Natural killer cell (primary cell): ENCODE results near the gene RCL1. TPM values are rescaled to one million over a fixed set of nuclear protein-coding genes. Genes with fewer than 3 reads are reported as not detected.
A peak's percentile ranks its signal among the peaks of the same experiment; 100 is the strongest.

Source experiments
- ATAC-seq, 3 donors: fragments of 150-1000 bp in 2 of 3; fragments of 200-7000 bp in 1 of 3; cut with Tn5 transposase; 1 replicate in 1 of 3; 2 replicates in 2 of 3; pipeline ENCODE4 v1.10.0; 2021; ENCODE audit warnings: mild to moderate bottlenecking in 2 of 3, moderate library complexity in 2 of 3
- DNase-seq, 2 donors: peaks; one replicate each; pipeline versions ENCODE4 v3.0.0 to v3.0.0-alpha.2; 2013 to 2021; ENCODE audit warnings: mixed read lengths in 1 of 2
- H3K27ac ChIP-seq: one replicate; pipeline ENCODE4 v1.5.1; 2013; ENCODE audit warnings: mild to moderate bottlenecking, low read length
- H3K27me3 ChIP-seq: one replicate; pipeline ENCODE4 v1.6.1; 2013; ENCODE audit warnings: low read length; ENCODE audit not compliant: control insufficient read depth, insufficient read depth
- H3K36me3 ChIP-seq: one replicate; pipeline ENCODE4 v1.6.1; 2013; ENCODE audit warnings: low read length; ENCODE audit not compliant: control insufficient read depth, insufficient read depth
- H3K4me1 ChIP-seq: one replicate; pipeline ENCODE4 v1.6.1; 2013; ENCODE audit warnings: low read length; ENCODE audit not compliant: control insufficient read depth, insufficient read depth
- H3K4me3 ChIP-seq: one replicate; pipeline ENCODE4 v1.5.1; 2013; ENCODE audit warnings: low read length
- H3K9me3 ChIP-seq: one replicate; pipeline ENCODE4 v1.6.1; 2013; ENCODE audit warnings: low read length; ENCODE audit not compliant: control insufficient read depth, insufficient read depth
- H3K27ac Mint-ChIP-seq, 2 donors: one replicate each; pipeline ENCODE4 v1.8.0; 2022; ENCODE audit warnings: mild to moderate bottlenecking in 2 of 2, mixed read lengths in 2 of 2, moderate library complexity in 1 of 2
- H3K27me3 Mint-ChIP-seq, 2 donors: one replicate each; pipeline ENCODE4 v1.8.0; 2022; ENCODE audit warnings: low read depth in 2 of 2, mixed read lengths in 2 of 2
- H3K36me3 Mint-ChIP-seq: one replicate; pipeline ENCODE4 v1.8.0; 2022; ENCODE audit warnings: mixed read lengths
- H3K4me1 Mint-ChIP-seq, 2 donors: one replicate each; pipeline ENCODE4 v1.8.0; 2022; ENCODE audit warnings: mixed read lengths in 2 of 2
- H3K4me3 Mint-ChIP-seq: one replicate; pipeline ENCODE4 v1.8.0; 2022; ENCODE audit warnings: mild to moderate bottlenecking, moderate library complexity, mixed read lengths
- H3K9me3 Mint-ChIP-seq, 2 donors: one replicate each; pipeline ENCODE4 v1.8.0; 2022; ENCODE audit warnings: mixed read lengths in 2 of 2
- CTCF ChIP-seq: fragments of 200-600 bp; IDR thresholded peaks from one replicate; pipeline ENCODE4 v1.8.0; 2022; ENCODE audit warnings: antibody characterized with exemption
- WGBS: methylation state at CpG from one replicate; pipeline ENCODE4 v1.1.7; 2013; ENCODE audit warnings: missing lambda C conversion rate; ENCODE audit not compliant: insufficient coverage; 5-methylcytosine and 5-hydroxymethylcytosine counted together
- intact Hi-C: fragments of 100-400 bp; cut with micrococcal nuclease; formaldehyde crosslinking; loops from one replicate; pipeline ENCODE4 v1.14.2; 2022
- total RNA-seq, 4 donors: library from RNA; stranded (reverse); fragments of 120-200 nt in 1 of 4; gene quantifications; one replicate each; pipeline versions ENCODE4 v1.2.3 to v1.2.4, GENCODE V29; 2013 to 2022

Gene RCL1
- total RNA-seq, 3 donors from 2014 or later (not counting 1 experiment from before 2014, with no cell fraction given), result 18.1 to 26.3 (median 23.0) TPM

GRCh38 chr9:4849369-4849768 lies 56.6 kb downstream of the RCL1 start:
- H3K4me3 ChIP-seq, result no peak overlapping the region
- H3K36me3 ChIP-seq, result peaks cover 10% of the 10 kb centered on the region
- no peak for DNase-seq
- H3K27ac ChIP-seq, result no peak overlapping the region
- no peak overlapping the region for H3K4me3 Mint-ChIP-seq
- H3K9me3 ChIP-seq, result no peaks in the 10 kb centered on the region
- no peak for TF ChIP-seq CTCF
- no peaks in the 10 kb centered on the region for H3K27me3 ChIP-seq
- WGBS, result 98% methylated on average over 5 of the region's 5 CpGs
- H3K27ac Mint-ChIP-seq, result no peak overlapping the region
- intact Hi-C loops, result no loop called here
- no peaks in the 10 kb centered on the region for H3K9me3 Mint-ChIP-seq
- ATAC-seq, result no peak
- H3K27me3 Mint-ChIP-seq, result no peaks in the 10 kb centered on the region
- peaks cover 14% of the 10 kb centered on the region for H3K4me1 ChIP-seq
- peaks cover 10% of the 10 kb centered on the region for H3K36me3 Mint-ChIP-seq
- H3K4me1 Mint-ChIP-seq, result peaks cover 6 to 17% of the 10 kb centered on the region in 2 donors

- peak overlapping the region; percentile 2 for H3K27ac ChIP-seq
- intact Hi-C loops, result loop anchor here (2.0 to 5.0 kb wide), 2 partner anchors 53 to 134 kb away; partner anchors contain the start of gene JAK2
- peaks cover 16% of the 10 kb centered on the region for H3K4me1 ChIP-seq
- no peaks in the 10 kb centered on the region for H3K27me3 ChIP-seq
- WGBS, result 67% methylated on average over 9 of the region's 9 CpGs
- H3K36me3 ChIP-seq, result peaks cover 3% of the 10 kb centered on the region
- Mint-ChIP-seq H3K36me3 (no peaks in the 10 kb centered on the region), H3K4me1 (peaks cover 14 to 26% of the 10 kb centered on the region in 2 donors), H3K4me3 (peak overlapping the region; percentile 82), H3K9me3 (no peaks in the 10 kb centered on the region), H3K27me3 (no peaks in the 10 kb centered on the region), H3K27ac (peak overlapping the region in 1 of 2 donors; percentile 61)
- no peak overlapping the region for H3K4me3 ChIP-seq
- peak; percentile 65 to 78 (median 75) for ATAC-seq
- no peak for TF ChIP-seq CTCF
- no peaks in the 10 kb centered on the region for H3K9me3 ChIP-seq
- peak in 1 of 2 donors; percentile 29 for DNase-seq
Observed at GRCh38 chr9:4850603-4851310, 58.0 kb downstream of the RCL1 start.

- no peak for TF ChIP-seq CTCF
- Histone ChIP-seq H3K27me3 (no peaks in the 10 kb centered on the region), H3K27ac (no peak overlapping the region), H3K36me3 (peaks cover 3% of the 10 kb centered on the region), H3K4me3 (no peak overlapping the region), H3K4me1 (peaks cover 16% of the 10 kb centered on the region), H3K9me3 (no peaks in the 10 kb centered on the region)
- 97% methylated on average over 6 of the region's 6 CpGs for WGBS
- H3K4me3 Mint-ChIP-seq, result no peak overlapping the region
- H3K27me3 Mint-ChIP-seq, result no peaks in the 10 kb centered on the region
- H3K36me3 Mint-ChIP-seq, result no peaks in the 10 kb centered on the region
- DNase-seq (no peak), ATAC-seq (no peak)
- peaks cover 20 to 40% of the 10 kb centered on the region in 2 donors for H3K4me1 Mint-ChIP-seq
- H3K9me3 Mint-ChIP-seq, result no peaks in the 10 kb centered on the region
- intact Hi-C loops, result loop anchor here (5.0 kb wide), 1 partner anchor 55 kb away; no protein-coding TSS in a partner anchor
- no peak overlapping the region for H3K27ac Mint-ChIP-seq
Observed at GRCh38 chr9:4852419-4852818, 59.7 kb downstream of the RCL1 start.
